ENCODE data around the gene TAF1B. TPM values are rescaled to one million over a fixed set of nuclear protein-coding genes. Genes with fewer than 3 reads are reported as not detected.

The TAF1B gene
- total and polyA plus RNA-seq, 10 of the 15 experiments (the other 5 are each of a cell fraction or from before 2014, with no cell fraction given): 8.1 to 18.3 (median 12.4) TPM

DNA sequence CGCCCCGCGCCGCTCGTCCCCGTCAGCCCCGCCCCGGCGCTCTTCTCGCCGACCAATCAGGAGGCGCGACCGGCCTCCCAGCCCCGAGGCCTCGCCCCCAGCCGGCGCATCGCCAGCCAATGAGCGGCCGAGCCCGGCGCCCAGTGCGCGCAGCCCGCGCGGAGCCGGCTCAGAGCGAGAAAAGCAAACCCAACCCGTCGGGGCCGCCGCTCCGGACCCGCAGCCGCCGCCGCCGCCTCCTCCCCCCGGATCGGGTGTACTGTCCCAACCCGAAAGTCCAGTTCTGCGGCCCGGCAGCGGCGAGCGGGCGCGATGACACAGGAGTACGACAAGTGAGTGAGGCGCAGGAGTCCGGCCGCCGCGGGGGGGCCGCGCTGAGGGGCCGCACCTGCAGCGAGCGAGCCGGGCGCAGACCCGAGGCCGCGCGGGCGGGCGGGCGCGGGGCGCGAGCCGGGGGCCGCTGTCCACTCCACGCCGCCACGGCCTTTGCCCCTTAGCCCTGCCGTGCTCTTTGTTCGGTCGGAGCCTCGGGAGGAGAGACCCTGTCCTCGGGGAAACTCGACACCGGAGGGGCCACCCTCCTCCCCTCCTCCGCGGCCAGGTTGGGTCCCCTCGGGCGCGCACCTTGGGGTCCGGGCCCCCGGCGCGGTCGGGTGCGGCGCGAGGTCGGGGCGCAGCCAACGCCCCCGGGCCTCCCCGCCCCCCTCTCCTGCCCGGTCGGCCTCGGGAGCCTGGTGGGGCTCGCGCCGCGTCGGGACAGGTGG, 108.4 kb downstream of the TAF1B start, which contains the start of gene GRHL1 (continued):
- no peak for TF ChIP-seq SREBF1 (IDR thresholded peaks at IDR 0.05; ENCODE audit: low read length)
- TF ChIP-seq RB1 (IDR thresholded peaks at IDR 0.05; ENCODE audit: borderline replicate concordance): peak; percentile 28; the same call in 1 of the 2 replicates
- no peak for TF ChIP-seq ZNF592 (IDR thresholded peaks at IDR 0.05)
- TF ChIP-seq, protein P1, sequence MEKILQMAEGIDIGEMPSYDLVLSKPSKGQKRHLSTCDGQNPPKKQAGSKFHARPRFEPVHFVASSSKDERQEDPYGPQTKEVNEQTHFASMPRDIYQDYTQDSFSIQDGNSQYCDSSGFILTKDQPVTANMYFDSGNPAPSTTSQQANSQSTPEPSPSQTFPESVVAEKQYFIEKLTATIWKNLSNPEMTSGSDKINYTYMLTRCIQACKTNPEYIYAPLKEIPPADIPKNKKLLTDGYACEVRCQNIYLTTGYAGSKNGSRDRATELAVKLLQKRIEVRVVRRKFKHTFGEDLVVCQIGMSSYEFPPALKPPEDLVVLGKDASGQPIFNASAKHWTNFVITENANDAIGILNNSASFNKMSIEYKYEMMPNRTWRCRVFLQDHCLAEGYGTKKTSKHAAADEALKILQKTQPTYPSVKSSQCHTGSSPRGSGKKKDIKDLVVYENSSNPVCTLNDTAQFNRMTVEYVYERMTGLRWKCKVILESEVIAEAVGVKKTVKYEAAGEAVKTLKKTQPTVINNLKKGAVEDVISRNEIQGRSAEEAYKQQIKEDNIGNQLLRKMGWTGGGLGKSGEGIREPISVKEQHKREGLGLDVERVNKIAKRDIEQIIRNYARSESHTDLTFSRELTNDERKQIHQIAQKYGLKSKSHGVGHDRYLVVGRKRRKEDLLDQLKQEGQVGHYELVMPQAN (conservative IDR thresholded peaks at IDR 0.05): peak; percentile 48; the same call in 1 of the 2 replicates
- TF ChIP-seq ZNF274 (IDR thresholded peaks at IDR 0.05; ENCODE audit: insufficient read depth, insufficient read length): no peak
- no peak for TF ChIP-seq JUNB (IDR thresholded peaks at IDR 0.05)
- no peak for TF ChIP-seq PBX3 (IDR thresholded peaks at IDR 0.05; ENCODE audit: insufficient replicate concordance, low read depth, low read length)
- 0 out of 2 replicates have a peak, but pooled peaks have one; percentile 13 for TF ChIP-seq MXI1 (IDR thresholded peaks at IDR 0.05; ENCODE audit: low read depth, low read length)
- TF ChIP-seq EGR1 (IDR thresholded peaks at IDR 0.05; ENCODE audit: borderline replicate concordance in 1 of 2, low read depth in 2 of 2, low read length in 2 of 2): 0 out of 3 replicates have a peak, but pooled peaks of 1 of the 2 experiments have one; percentile 3

Data from GM12878 (cell line).